Astrocyte (in vitro differentiated cells and primary cell): Measurements from ENCODE around the gene YES1.

Experiments used
- EZH2 ChIP-seq: IDR thresholded peaks from 2 replicates; pipeline ENCODE4 v1.6.1; 2012; ENCODE audit warnings: mild to moderate bottlenecking, low read length, inconsistent platforms; ENCODE audit not compliant: insufficient read depth
- TF ChIP-seq, protein P1 (sequence below): IDR thresholded peaks from 2 replicates; pipeline ENCODE4 v1.5.1; 2011; ENCODE audit warnings: low read depth, mild to moderate bottlenecking, inconsistent platforms, low read length, moderate library complexity; ENCODE audit not compliant: insufficient read depth

DNA sequence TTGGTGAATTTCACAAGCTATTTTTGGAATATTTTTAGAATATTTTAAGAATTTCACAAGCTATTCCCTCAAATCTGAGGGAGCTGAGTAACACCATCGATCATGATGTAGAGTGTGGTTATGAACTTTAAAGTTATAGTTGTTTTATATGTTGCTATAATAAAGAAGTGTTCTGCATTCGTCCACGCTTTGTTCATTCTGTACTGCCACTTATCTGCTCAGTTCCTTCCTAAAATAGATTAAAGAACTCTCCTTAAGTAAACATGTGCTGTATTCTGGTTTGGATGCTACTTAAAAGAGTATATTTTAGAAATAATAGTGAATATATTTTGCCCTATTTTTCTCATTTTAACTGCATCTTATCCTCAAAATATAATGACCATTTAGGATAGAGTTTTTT lies 138.7 kb downstream of the YES1 start:
- TF ChIP-seq, protein P1, sequence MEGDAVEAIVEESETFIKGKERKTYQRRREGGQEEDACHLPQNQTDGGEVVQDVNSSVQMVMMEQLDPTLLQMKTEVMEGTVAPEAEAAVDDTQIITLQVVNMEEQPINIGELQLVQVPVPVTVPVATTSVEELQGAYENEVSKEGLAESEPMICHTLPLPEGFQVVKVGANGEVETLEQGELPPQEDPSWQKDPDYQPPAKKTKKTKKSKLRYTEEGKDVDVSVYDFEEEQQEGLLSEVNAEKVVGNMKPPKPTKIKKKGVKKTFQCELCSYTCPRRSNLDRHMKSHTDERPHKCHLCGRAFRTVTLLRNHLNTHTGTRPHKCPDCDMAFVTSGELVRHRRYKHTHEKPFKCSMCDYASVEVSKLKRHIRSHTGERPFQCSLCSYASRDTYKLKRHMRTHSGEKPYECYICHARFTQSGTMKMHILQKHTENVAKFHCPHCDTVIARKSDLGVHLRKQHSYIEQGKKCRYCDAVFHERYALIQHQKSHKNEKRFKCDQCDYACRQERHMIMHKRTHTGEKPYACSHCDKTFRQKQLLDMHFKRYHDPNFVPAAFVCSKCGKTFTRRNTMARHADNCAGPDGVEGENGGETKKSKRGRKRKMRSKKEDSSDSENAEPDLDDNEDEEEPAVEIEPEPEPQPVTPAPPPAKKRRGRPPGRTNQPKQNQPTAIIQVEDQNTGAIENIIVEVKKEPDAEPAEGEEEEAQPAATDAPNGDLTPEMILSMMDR, result no peak
- TF ChIP-seq EZH2, result no peak
